Peyer's patch (tissue), 4 donors: ENCODE data around the gene AKT3.

Experiments used
- POLR2A ChIP-seq, 2 donors: fragments of 450-650 bp; IDR thresholded peaks; one replicate each; pipeline ENCODE4 v1.5.1; 2017; ENCODE audit warnings: antibody characterized with exemption in 2 of 2, mild to moderate bottlenecking in 2 of 2, moderate library complexity in 2 of 2
- TF ChIP-seq, protein P1 (sequence below), 6 experiments: fragments of 450-650 bp in 4 of 6; fragments of 200-600 bp in 2 of 6; sonication (generic) in 1 of 6; IDR thresholded peaks; one replicate each; pipeline ENCODE4 v1.5.1; 2017 to 2019; ENCODE audit warnings: antibody characterized with exemption in 6 of 6, mild to moderate bottlenecking in 3 of 6, moderate library complexity in 1 of 6

DNA sequence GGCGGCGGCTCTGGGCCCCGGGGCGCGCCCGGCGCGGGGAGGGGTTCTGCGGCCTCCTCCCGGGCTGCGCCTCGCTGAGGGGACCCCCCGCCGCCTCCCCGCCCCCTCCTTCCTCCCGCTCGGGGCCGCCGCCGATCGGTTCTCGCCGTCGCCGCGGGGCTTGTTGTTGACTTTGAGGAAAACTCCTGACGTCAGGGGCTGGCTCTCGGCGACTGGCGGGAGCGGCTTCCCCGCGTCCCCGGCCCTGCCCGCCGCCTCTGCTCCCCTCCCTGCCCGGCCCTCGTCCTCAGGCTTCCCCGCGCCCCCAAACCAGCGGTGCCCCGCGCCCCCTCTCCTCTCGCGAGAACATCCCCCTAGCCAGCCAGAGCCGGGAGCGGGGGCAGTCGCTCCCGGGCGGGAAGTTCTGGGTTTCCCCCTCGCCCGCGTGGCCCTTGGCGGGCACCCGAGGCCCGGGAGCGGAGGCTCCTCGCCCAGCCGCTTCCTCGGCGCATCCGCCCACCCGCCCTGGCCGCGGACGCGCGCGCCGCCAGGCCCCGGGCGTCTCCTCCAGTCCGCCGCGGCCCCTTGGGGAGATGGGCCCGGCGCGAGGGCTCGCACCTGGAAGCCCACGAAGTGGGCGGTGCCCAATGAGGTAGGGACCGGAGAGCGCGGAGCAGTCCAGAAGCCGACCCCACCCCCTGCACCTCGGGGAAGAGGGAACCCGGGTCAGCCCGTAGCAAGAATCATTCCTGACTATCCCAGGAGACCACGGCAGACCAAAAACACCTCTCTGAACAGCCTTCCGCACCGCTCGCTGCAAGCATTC lies 611 bp upstream of the AKT3 start:
- TF ChIP-seq, protein P1, sequence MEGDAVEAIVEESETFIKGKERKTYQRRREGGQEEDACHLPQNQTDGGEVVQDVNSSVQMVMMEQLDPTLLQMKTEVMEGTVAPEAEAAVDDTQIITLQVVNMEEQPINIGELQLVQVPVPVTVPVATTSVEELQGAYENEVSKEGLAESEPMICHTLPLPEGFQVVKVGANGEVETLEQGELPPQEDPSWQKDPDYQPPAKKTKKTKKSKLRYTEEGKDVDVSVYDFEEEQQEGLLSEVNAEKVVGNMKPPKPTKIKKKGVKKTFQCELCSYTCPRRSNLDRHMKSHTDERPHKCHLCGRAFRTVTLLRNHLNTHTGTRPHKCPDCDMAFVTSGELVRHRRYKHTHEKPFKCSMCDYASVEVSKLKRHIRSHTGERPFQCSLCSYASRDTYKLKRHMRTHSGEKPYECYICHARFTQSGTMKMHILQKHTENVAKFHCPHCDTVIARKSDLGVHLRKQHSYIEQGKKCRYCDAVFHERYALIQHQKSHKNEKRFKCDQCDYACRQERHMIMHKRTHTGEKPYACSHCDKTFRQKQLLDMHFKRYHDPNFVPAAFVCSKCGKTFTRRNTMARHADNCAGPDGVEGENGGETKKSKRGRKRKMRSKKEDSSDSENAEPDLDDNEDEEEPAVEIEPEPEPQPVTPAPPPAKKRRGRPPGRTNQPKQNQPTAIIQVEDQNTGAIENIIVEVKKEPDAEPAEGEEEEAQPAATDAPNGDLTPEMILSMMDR (IDR thresholded peaks at IDR 0.05), result no peak
- TF ChIP-seq POLR2A (IDR thresholded peaks at IDR 0.05), result no peak
